OCI-LY7 (cell line): ENCODE measurements around the gene UGT1A7. TPM values are rescaled to one million over a fixed set of nuclear protein-coding genes. Genes with fewer than 3 reads are reported as not detected.

Source experiments
- BruUV-seq: library from RNA; stranded (reverse); fragments of 400-500 nt; replicated peaks from 2 replicates; lab custom pipeline; 2021; lab: Mats Ljungman, UMichigan
- CTCF ChIA-PET: fragments of 300-600 bp; sonication (Branson Sonifier 250); formaldehyde crosslinking; loops from one replicate; lab custom pipeline; 2022; ENCODE audit warnings: antibody characterized with exemption; ENCODE audit not compliant: unreplicated experiment; lab: Charles Lee
- POLR2A ChIA-PET: fragments of 300-600 bp; sonication (Branson Sonifier 250); formaldehyde crosslinking; loops from one replicate; lab custom pipeline; 2022; ENCODE audit warnings: antibody characterized with exemption; lab: Charles Lee
- DNase-seq: peaks from one replicate; pipeline ENCODE4 v3.0.0-alpha.2; 2015; ENCODE audit warnings: low spot score
- H2AFZ ChIP-seq: fragments of 200-600 bp; sonication (generic), shearing (Covaris generic); 2 replicates; pipeline ENCODE4 v1.6.1; 2014; ENCODE audit warnings: mild to moderate bottlenecking, antibody characterized with exemption, low read length, moderate library complexity
- H3K27ac ChIP-seq: fragments of 200-600 bp; sonication (generic); 2 replicates; pipeline ENCODE4 v1.5.1; 2014; ENCODE audit warnings: mixed run types, low read depth, mild to moderate bottlenecking, moderate library complexity, low read length, inconsistent platforms; ENCODE audit not compliant: poor library complexity, severe bottlenecking
- H3K36me3 ChIP-seq: fragments of 200-600 bp; sonication (generic); 2 replicates; pipeline ENCODE4 v1.6.1; 2014; ENCODE audit warnings: mild to moderate bottlenecking, antibody characterized with exemption, low read length, moderate library complexity, mixed read lengths; ENCODE audit not compliant: insufficient read depth
- H3K4me1 ChIP-seq: fragments of 200-600 bp; sonication (generic); 2 replicates; pipeline ENCODE4 v1.5.1; 2014; ENCODE audit warnings: mild to moderate bottlenecking, low read length; ENCODE audit not compliant: insufficient read depth, poor library complexity, severe bottlenecking
- H3K4me2 ChIP-seq: fragments of 200-600 bp; sonication (generic); 2 replicates; pipeline ENCODE4 v1.6.1; 2014; ENCODE audit warnings: mild to moderate bottlenecking, low read length
- H3K4me3 ChIP-seq: fragments of 200-600 bp; sonication (generic); 2 replicates; pipeline ENCODE4 v1.5.1; 2014; ENCODE audit warnings: mild to moderate bottlenecking, low read depth, low read length; ENCODE audit not compliant: poor library complexity, severe bottlenecking
- H3K79me2 ChIP-seq: fragments of 200-600 bp; sonication (generic); 2 replicates; pipeline ENCODE4 v1.6.1; 2016; ENCODE audit warnings: low read depth, mild to moderate bottlenecking, low read length, moderate library complexity, mixed read lengths; ENCODE audit not compliant: insufficient read depth
- H3K9me2 ChIP-seq: fragments of 200-600 bp; sonication (generic); 2 replicates; pipeline ENCODE4 v1.6.1; 2016; ENCODE audit warnings: mild to moderate bottlenecking, low read length, mixed read lengths; ENCODE audit not compliant: insufficient read depth
- H3K9me3 ChIP-seq: fragments of 200-600 bp; sonication (generic); 2 replicates; pipeline ENCODE4 v1.6.1; 2014; ENCODE audit warnings: mild to moderate bottlenecking, mixed run types, low read length, mixed read lengths
- H4K20me1 ChIP-seq: fragments of 200-600 bp; sonication (generic); 2 replicates; pipeline ENCODE4 v1.6.1; 2014; ENCODE audit warnings: mild to moderate bottlenecking, antibody characterized with exemption, low read length, moderate library complexity, mixed read lengths; ENCODE audit not compliant: insufficient read depth
- EZH2phosphoT487 ChIP-seq: fragments of 200-600 bp; sonication (generic); IDR thresholded peaks from 2 replicates; pipeline ENCODE4 v1.6.1; 2018; ENCODE audit warnings: low read depth, borderline replicate concordance, mild to moderate bottlenecking, mixed run types, antibody characterized with exemption, low read length, moderate library complexity, mixed read lengths
- intact Hi-C: fragments of 100-400 bp; cut with micrococcal nuclease; formaldehyde crosslinking; loops from one replicate; pipeline ENCODE4 v1.10.0; 2022; ENCODE audit not compliant: unreplicated experiment
- total RNA-seq, 2 experiments: library from RNA; depleted of rRNA in 1 of 2; stranded (reverse); fragments of >200 nt in 1 of 2; shearing (Covaris generic) in 1 of 2; gene quantifications; 2 replicates each; pipeline ENCODE4 v1.2.3, GENCODE V29; 2014 to 2022
- TF ChIP-seq, protein P1 (sequence below): fragments of 200-600 bp; sonication (generic); conservative IDR thresholded peaks from 2 replicates; pipeline ENCODE4 v1.5.1; 2014; ENCODE audit warnings: mild to moderate bottlenecking, antibody characterized with exemption, low read length, moderate library complexity, mixed read lengths

The UGT1A7 gene
- total RNA-seq, 2 experiments from 2014 or later = not detected

DNA sequence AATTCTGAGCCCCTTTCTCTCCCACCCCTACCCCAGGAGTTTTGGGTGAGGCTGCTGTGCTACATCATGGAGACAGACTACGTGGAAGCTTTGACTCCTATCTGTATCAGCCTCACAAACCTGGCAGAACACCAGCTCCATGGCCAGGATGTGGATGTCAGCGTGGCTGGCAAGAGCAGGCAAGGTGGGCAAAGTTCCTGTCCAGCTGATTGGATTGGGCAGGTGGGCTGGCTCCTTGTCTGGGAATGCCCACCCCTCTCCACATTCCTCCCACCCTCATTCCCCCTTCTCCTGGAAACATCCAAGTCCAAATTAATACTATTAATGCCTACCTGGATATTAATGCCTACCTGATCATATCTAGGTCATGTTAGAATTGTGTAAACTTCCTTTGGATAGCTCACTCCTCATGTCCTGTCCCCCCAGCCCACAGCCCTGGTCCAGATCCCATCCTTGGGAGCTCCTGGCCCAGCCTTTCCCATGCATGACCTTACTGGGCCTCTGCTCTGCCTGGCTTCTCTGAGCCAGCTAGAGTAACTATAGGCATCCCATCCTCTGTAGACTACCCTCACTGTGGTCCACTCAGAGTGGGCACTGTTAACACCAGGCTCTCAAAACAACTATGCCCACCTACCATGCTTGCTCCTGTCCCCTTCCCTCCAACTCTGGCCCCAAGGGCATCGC, 120.6 kb downstream of the UGT1A7 start:
- H3K27ac ChIP-seq = no peak overlapping the region
- TF ChIP-seq, protein P1, sequence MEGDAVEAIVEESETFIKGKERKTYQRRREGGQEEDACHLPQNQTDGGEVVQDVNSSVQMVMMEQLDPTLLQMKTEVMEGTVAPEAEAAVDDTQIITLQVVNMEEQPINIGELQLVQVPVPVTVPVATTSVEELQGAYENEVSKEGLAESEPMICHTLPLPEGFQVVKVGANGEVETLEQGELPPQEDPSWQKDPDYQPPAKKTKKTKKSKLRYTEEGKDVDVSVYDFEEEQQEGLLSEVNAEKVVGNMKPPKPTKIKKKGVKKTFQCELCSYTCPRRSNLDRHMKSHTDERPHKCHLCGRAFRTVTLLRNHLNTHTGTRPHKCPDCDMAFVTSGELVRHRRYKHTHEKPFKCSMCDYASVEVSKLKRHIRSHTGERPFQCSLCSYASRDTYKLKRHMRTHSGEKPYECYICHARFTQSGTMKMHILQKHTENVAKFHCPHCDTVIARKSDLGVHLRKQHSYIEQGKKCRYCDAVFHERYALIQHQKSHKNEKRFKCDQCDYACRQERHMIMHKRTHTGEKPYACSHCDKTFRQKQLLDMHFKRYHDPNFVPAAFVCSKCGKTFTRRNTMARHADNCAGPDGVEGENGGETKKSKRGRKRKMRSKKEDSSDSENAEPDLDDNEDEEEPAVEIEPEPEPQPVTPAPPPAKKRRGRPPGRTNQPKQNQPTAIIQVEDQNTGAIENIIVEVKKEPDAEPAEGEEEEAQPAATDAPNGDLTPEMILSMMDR = no peak
- TF ChIP-seq EZH2phosphoT487 = no peak
- H2AFZ ChIP-seq = no peak overlapping the region
- H3K79me2 ChIP-seq = no peaks in the 10 kb centered on the region
- H3K4me3 ChIP-seq = no peak overlapping the region
- no peak overlapping the region for H3K4me2 ChIP-seq
- no peaks in the 10 kb centered on the region for H4K20me1 ChIP-seq
- ChIA-PET CTCF (no interaction called here), POLR2A (interaction anchor here (1.3 kb wide), 1 partner anchor 11 kb away, joined by 3 read pairs; no protein-coding TSS in a partner anchor)
- H3K4me1 ChIP-seq = peaks cover 11% of the 10 kb centered on the region
- H3K36me3 ChIP-seq = no peaks in the 10 kb centered on the region
- intact Hi-C loops = no loop called here
- no peak for DNase-seq
- no peaks in the 10 kb centered on the region for H3K9me2 ChIP-seq
- H3K9me3 ChIP-seq = no peaks in the 10 kb centered on the region
- no TSS peak for BruUV-seq

DNA sequence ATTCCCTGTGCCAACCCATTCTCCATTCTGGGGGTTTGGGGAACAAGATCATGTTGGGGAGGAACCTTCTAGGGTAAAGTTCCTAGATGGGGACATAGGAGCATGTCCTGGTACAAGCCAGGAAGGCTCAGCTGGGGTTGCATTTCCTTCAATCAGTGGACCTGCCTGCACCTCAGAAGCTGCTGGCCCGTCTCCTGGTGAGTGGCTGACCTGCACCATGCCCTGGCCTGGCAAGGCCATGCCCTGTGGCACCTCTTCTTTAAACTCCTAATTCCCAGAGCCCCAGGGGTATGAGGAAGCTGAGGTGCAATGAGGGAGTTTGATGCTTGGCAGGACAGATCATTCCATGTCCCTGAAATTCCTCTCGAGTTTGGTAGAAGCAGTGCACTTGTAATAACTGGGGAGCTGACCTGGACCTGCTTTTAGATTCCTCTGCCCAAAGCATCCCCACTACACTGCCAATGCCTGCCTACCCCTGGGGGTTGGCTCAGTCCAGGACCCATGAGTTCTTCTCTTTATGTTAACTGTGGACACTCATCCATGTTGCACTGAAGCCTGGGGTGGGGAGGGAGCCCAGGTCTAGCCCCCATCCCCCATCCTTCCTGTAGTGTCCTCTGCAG, 121.7 kb downstream of the UGT1A7 start:
- intact Hi-C loops = no loop called here
- ChIA-PET CTCF (no interaction called here), POLR2A (no interaction called here)
- no peak for TF ChIP-seq EZH2phosphoT487
- TF ChIP-seq, protein P1 = no peak
- H3K4me1 ChIP-seq = peaks cover 11% of the 10 kb centered on the region
- no peak overlapping the region for H2AFZ ChIP-seq
- no peaks in the 10 kb centered on the region for H3K79me2 ChIP-seq
- no peak overlapping the region for H3K27ac ChIP-seq
- no peaks in the 10 kb centered on the region for H4K20me1 ChIP-seq
- no peaks in the 10 kb centered on the region for H3K36me3 ChIP-seq
- H3K9me3 ChIP-seq = no peaks in the 10 kb centered on the region
- no TSS peak for BruUV-seq
- no peak overlapping the region for H3K4me2 ChIP-seq
- H3K9me2 ChIP-seq = no peaks in the 10 kb centered on the region
- no peak for DNase-seq
- H3K4me3 ChIP-seq = no peak overlapping the region

DNA sequence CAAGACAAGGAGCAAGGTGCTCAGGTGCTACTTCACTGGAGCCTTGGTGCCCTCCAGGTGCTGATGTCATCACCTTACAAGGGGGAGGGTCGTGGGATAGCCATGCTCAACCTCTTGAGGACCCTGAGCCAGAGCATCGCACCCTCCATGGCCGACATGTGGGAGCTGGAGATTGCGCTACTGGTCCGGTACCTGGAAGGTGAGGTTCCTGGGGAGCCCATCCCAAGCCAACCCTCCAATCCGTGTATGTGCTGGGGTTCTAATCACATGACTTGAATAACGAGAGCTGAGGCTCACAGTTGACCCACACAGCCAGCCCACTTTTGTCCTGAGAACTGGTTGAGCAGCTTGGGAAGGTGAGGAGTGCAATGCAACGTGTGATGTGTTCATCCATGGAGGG, 122.3 kb downstream of the UGT1A7 start:
- ChIA-PET POLR2A (no interaction called here), CTCF (no interaction called here)
- intact Hi-C loops = no loop called here
- TF ChIP-seq EZH2phosphoT487 = no peak
- TF ChIP-seq, protein P1 = no peak
- no peaks in the 10 kb centered on the region for H3K79me2 ChIP-seq
- no peak for DNase-seq
- no peak overlapping the region for H3K27ac ChIP-seq
- H3K4me3 ChIP-seq = no peak overlapping the region
- H3K9me3 ChIP-seq = no peaks in the 10 kb centered on the region
- H3K4me1 ChIP-seq = peaks cover 11% of the 10 kb centered on the region
- no peak overlapping the region for H2AFZ ChIP-seq
- H3K4me2 ChIP-seq = no peak overlapping the region
- H3K36me3 ChIP-seq = no peaks in the 10 kb centered on the region
- BruUV-seq = no TSS peak
- no peaks in the 10 kb centered on the region for H4K20me1 ChIP-seq
- no peaks in the 10 kb centered on the region for H3K9me2 ChIP-seq
